ENCODE measurements around the gene MORN4.
"Not testable (repeated sequence)": the region's sequence is repeated elsewhere in the genome, so short reads cannot be mapped to it uniquely, and the experiment has no call there.

Gene MORN4

DNA sequence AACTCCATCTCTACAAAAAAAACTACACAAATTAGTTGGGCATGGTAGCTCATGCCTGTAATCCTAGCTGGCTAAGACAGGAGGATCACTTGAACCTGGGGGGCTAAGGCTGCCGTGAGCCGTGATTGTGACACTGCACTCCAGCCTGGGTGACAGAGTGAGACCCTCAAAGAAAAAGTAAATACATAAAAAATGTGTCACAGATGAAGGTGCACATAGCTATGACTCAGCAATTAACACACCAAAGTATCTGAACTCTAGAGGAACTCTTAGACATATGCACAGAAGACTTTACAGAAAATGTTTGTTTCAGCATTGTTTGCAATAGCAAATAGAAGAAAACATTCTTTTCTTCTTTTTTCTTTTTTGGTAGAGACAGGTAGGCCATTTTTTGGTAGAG, 35.5 kb downstream of the MORN4 start:
- DNase-seq (ENCODE audit: low read depth in 2 of 2): no peak

DNA sequence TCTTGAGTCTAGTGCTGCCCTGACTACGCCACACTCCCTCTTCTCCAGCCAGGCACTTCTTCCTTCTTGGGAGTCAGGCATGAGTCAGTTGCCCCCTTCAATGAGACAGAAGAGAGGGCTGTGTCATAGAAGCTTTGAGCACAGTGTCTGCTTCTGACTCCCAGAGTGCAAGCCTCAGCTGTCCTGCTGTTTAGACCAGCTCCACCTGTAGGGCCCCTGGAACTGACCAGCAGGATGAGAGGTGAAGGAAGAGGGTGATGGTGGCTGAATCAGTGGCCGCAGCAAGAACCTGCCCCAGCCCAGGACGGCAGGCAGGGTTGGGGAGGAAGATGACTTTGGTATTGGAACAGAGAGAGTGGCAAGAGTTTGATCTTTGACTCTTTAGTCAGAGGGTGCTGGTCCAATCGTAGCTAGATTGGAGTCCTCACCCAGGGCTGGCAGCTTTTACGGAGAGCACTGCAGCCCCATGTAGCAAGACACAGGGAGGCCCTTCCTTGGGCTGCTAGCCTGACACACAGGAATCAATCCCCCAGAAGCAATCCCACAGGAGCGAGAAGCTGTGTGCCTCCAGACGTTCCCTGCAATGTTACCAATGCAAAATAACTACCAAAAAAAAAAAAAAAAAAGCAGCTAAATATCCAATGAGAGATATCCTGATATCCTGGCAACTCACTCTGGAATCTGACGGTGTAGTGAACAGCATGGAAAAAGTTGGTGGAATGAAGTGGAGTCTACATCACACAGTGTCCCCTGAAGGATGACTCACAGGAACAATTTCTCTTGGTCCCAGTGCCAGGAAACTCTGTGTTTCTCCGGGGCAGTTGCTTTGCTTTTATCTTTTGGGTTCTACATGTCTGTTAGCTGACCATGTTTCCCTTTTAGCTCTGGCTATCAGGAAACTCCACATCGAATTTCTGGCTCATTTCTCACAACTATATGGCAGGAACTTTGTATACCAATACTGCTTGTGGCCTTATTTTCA, 36.9 kb downstream of the MORN4 start:
- DNase-seq (ENCODE audit: low read depth in 2 of 2): no peak

DNA sequence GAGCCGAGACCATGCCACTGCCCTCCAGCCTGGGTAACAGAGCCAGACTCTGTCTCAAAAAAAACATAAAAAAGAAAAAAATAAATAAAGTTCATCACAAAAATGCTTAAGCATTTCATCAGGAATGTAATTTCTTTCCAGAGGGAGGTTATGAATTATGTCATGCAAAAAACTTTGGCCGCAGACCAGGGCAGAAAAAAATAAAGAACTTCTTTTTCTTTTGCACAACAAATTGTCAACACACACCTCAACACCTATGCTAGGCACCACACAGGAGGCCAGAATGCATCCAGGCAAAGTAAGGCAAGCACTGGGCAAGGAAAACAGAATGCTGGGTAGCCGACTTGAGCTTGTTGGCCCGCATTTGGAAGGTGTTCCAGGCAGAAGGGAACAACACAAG, 39.9 kb downstream of the MORN4 start:
- no peak for DNase-seq (ENCODE audit: low read depth in 2 of 2)

DNA sequence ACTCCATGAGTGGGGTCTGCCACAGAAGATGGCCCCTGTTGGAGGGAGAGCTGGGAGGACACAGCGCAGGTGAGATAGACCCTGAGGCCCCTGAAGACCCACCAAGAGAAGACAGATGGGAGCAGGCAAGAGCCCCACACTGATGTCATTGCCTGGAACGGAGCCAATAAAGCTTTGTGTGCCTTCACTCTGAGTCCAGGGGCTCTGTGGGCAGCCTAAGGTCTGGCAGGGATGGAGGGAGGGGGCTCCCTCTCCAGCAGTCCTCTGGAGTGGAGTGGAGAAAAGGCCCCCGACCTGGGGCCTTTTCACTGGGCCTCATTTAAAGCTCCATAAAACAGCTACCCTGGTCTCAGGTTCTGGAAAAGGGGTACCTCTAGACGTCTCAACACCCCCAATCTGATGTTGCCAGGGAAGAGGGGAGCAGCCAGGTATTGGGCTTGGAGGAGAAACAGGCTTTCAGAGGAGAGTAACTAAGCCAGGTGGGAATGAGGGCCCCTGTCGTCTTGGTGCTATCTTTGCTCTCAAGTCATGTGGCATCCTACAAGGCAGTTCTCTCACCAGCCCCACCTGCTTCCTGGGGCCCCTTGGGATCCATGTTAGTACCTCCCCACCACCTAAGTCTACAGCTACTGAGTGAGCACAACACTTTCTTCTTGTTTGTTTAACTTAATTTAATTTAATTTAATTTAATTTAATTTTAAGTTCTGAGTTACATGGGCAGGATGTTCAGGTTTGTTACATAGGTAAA, 42.4 kb downstream of the MORN4 start:
- DNase-seq (ENCODE audit: low read depth in 2 of 2): no peak

DNA sequence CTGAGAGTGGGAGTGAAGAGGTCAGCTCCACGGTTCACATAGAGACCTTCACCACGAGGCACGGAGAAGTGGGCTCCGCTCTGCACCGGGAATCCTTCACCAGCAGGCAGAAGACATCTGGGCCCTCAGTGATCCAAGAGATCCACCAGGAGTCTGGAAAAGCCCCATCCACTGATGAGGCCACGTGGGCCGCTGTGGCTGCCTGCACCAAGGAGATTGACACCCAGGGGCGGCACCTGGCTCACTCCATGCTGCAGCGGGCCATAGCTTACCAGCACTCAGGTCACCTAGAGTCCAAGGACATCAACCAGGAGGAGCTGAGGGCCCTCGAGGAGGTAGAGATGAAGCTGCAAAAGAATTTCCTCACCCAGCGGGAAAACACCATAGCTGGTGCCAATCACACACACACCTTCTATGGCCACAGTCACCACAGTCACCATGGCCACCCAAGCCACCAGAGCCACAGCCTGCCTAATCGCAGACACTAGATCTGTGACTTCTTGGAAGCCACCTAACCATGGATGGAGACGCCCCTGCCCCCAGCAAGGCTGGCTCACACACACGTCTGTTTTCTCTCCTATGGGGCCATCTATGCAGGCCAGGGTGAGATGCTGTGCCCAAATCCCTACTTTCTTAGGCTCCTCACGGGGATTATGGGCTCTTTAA, 43.1 kb downstream of the MORN4 start:
- no peak for DNase-seq (ENCODE audit: low read depth in 2 of 2)

DNA sequence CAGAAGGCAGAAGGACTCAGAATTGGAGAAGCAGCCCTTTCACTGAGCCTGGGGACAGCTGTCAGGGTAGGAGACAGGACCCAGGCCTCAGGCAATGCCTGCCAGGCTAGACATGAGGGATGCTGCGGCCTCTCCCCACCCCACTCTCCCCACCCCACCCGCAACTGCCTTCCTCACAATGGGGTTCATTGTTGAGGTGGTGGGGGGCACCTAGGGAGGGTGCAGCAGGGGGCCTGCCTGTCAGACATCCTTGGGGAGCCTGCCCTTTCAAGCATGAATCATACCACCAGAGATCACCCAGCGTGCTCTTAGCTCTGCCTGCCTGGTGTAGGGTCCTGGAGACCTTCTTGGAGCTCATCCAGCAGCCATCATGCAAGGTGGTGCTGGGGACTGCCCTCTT, 43.8 kb downstream of the MORN4 start, which contains the start of gene C10orf62:
Gene C10orf62, plus strand, starts transcription at position 243 of the 400 bp plus-strand sequence. CDS start 177 bp downstream, outside the sequence.
- no peak for DNase-seq (ENCODE audit: low read depth in 2 of 2)

DNA sequence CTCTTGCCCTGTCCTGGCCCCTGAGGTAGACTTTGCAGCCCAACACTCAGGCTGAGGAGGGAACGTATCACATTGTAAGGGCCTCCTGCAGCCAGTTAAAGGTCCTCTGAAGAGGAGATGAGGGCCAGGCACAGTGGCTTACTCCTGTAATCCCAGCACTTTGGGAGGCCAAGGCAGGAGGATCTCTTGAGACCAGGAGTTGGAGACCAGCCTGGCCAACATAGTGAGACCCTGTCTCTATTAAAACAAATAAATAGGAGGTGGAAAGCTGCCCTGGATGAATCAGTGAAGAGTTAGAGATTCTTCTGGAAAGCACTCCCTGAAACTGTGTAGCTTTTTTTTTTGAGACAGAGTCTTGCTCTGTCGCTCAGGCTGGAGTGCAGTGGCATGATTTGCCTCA, 46.1 kb downstream of the MORN4 start:
- DNase-seq (ENCODE audit: low read depth in 2 of 2): no peak

DNA sequence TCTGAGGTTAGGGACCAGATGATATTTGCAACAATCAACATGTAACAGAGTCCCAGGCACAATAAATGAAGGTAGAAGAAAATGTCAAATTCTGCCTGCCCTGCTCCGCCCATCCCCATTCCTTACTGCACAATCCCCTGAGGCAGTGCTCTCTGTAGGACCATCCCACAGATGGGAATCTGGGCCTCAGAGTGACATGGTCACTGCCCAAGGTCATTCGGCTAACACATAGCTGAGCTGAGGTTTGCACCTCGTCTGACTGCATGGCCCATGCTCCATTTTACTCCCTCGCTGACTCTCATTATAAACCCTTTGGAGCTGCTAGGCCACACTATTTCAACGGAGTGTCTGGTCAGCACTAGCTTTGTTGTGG, 47.9 kb downstream of the MORN4 start:
- DNase-seq (ENCODE audit: low read depth in 2 of 2): no peak

DNA sequence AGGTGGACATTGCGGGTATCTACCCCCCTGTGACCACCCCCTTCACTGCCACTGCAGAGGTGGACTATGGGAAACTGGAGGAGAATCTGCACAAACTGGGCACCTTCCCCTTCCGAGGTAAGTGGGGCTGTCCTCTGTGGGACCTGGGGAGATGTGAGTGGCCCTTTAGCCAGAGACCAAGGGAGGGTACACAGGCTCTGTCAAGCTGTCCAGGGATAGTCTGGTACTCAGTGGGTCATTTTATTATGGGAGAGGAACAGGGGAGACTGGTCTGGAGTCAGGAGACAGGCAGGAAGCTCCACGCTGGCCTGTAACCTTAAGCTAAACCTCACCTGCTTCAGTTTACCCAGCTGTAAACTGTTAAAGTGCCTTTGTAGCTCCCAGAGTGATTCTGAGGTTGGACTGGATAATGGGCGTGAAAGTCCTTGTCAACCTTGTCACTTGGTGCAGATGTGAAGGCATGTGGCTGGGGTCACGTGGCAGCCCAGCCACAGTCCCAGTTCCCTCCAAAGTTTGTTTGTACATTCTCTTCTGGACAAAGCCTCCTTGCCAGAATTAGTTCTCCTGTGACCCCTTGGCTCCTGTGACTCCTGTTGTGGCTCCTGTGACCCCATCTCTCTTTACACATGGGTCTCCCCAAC, 48.4 kb downstream of the MORN4 start:
- no peak for DNase-seq (ENCODE audit: low read depth in 2 of 2)

DNA sequence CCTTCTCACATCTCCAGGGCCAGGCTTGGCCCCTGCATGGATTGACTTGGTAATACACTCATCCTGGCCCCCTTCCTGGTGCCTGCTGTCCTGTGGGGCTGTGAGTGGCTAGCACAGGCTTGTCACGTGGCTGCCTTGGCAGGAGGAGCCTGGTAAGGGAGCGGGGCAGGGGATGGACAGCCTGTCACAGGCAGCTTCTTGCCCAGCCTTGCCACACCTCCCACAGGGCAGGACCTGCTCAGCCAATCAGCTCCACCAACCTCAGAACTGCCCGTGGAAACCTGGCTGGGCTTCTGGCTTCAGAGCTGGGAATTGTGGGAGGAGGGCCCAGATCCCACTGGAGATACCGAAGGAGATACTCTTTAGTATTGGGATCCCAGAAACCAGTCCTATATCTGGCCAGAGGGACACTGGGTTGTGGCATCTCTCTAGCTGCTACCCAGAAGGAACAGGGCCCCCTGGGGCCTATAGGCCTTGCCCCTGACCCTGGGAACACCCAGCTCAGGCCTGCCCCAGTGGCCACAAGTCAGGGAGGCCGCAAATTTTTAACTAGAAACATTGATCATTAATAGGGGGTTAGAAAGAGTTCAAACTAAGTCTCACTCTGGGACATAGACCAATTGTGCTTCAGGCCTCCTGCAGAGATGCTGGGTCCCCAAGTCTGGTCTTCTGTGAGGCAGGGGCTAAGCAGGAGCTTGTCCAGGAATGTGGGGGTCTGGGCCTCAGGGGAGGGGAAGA, 49.1 kb downstream of the MORN4 start, which contains the start of gene HOGA1:
Gene HOGA1, plus strand, starts transcription at position 330 of the 738 bp plus-strand sequence. Its CDS starts 315 bp downstream, at position 645.
- DNase-seq (ENCODE audit: low read depth in 2 of 2): no peak

DNA sequence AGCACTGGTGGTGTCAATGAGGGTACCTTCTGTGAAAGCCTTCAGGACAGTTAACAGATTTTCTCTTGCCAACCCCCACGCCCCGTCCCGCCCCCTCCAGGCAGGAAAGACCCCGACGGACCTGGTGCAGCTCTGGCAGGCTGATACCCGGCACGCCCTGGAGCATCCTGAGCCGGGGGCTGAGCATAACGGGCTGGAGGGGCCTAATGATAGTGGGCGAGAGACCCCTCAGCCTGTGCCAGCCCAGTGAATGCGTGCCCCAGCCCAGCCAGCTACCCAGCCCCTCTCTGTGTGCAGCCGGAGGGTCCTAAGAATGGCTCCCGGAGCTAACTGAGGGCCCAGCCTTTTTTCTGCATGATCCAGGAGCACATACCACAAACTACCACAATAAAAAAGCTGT, 49.8 kb downstream of the MORN4 start:
- no peak for DNase-seq (ENCODE audit: low read depth in 2 of 2)

DNA sequence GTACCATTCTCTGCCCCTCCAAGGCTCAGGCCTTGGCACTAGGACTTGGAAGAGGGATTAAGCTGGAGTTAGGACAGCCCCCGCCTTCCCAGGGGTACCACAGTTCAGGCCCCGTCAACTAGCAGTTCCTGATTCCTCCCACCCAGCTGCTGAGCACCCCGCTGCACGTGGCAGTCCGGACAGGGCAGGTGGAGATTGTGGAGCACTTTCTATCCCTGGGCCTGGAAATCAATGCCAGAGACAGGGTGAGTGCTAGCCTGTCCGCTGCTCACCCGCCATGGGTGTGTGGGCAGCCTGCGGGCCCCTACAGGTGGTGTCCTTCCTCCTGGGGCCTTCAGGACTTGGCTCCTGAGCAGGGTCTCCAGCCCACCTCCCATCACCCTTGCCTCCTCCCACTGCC, 51.1 kb downstream of the MORN4 start:
- no peak for DNase-seq (ENCODE audit: low read depth in 2 of 2)

DNA sequence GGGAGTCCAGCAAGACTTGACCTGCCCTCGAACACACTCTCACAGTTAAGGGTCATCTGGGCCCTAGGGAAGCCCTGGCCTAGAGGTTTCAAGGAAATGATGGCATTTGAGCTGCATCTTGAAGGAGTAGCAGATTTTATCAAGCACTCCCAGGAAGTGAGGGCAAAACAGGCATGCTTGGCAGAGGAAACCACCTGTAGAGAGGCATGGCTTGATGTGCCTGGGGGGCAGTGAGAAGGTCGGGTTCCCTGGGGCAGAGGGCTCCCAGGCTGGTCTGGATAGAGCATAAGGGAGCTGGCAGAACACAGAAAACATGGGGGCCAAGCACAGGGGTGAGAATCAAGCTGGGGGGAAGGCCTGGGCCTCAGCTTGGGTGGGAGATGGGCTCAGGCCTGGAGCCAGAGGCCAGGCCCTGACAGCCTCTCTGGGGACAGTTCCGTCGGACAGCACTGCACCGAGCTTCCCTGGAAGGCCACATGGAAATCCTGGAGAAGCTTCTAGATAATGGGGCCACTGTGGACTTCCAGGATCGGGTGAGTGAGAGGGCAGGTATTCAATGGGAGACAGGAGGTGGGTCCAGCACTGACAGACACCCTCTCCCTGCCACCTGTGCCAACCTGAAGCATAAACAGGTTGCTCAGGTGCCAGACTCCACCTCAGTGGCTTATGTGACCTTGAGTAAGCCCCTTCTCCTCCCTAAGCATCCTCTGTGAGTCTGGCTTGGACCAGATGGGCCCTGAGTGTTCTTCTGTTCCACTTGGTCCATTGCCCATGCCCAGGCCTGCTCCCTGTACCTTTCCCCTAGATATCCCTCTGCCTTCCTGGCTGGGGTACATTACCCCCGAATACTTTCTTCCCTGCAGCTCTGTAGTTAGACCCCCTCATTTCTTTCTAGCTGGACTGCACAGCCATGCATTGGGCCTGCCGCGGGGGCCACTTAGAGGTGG, 52.6 kb downstream of the MORN4 start:
- DNase-seq (ENCODE audit: low read depth in 2 of 2): no peak

DNA sequence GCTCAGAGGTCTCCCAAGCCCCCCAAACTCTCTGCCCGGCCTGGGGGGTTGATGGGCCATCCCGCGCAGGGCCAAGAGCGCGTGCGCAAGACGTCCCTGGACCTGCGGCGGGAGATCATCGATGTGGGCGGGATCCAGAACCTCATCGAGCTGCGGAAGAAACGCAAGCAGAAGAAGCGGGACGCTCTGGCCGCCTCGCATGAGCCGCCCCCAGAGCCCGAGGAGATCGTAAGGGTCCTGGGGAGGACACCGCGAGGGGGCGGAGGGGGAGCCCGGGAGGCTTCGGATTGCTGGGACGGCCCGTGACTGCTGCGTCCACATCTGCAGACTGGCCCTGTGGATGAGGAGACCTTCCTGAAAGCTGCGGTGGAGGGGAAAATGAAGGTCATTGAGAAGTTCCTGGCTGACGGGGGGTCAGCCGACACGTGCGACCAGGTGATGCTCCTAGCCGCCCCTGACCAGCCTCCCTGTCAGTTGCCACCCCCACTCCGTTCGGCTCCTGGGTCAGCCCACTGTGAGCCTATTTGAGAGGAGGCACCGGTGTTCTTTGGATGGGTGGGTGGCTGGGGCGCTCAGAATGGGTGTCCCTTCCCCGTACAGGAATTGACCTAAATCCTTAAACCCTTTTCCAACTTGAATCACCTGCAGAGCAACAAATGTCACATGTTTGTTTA, 55.0 kb downstream of the MORN4 start:
- no peak for DNase-seq (ENCODE audit: low read depth in 2 of 2)

DNA sequence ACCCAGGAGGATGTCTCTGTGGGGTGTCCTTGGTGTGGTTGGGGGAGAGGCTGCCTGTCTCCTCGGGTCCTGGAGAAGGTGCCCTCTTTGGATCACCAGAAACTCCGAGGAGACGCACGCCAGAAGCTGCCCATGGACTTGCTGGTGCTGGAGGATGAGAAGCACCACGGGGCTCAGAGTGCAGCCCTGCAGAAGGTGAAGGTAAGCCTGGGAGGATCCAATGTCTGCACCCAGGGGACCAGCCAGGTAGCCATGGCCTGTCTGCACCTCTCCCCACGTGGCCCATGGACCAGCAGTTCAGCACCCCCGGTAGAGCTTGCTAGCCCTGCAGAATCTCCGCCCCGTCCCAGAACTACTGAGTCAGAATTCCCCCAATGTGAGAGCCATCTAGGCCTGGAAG, 55.6 kb downstream of the MORN4 start:
- DNase-seq (ENCODE audit: low read depth in 2 of 2): no peak

DNA sequence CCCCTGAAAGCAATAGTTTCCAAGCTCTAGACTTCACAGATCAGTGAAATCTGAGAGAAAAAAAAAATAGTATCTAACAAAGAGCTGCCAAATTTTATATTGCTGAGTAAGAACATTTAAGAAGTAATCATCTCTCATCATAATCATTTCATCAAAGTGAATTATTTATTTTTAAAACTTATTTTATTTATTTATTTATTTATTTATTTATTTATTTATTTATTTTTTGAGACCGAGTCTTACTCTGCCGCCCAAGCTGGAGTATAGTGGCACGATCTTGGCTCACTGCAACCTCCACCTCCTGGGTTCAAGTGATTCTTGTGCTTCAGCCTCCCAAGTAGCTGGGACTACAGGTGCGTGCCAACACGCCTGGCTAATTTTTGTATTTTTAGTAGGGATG, 56.8 kb downstream of the MORN4 start:
- not testable (repeated sequence) for DNase-seq (ENCODE audit: low read depth in 2 of 2)

DNA sequence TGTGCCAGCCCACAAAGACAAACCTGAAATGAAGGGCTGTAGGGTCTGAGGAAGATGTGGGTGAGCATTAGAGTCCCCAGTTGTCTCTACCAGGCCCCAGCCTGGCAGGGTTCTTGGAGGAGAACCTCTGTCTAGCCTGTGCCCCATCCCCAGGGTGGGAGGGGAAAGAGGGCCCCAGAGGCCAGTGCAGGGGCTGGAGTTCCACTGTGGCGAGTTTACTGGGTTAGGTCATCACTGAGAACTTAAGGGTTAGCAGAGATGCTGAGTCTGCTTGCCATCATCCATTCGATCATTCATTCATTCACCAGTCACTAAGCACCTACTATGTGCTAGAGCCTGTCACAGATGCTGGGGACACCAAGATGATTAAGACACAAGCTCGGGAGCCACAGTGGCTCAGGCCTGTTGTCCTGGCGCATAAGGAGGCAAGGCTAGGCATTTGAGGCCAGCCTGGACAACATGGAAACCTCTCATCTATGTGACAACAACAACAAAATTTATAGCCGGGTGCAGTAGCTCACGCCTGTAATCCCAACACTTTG, 58.1 kb downstream of the MORN4 start:
- DNase-seq (ENCODE audit: low read depth in 2 of 2): no peak

DNA sequence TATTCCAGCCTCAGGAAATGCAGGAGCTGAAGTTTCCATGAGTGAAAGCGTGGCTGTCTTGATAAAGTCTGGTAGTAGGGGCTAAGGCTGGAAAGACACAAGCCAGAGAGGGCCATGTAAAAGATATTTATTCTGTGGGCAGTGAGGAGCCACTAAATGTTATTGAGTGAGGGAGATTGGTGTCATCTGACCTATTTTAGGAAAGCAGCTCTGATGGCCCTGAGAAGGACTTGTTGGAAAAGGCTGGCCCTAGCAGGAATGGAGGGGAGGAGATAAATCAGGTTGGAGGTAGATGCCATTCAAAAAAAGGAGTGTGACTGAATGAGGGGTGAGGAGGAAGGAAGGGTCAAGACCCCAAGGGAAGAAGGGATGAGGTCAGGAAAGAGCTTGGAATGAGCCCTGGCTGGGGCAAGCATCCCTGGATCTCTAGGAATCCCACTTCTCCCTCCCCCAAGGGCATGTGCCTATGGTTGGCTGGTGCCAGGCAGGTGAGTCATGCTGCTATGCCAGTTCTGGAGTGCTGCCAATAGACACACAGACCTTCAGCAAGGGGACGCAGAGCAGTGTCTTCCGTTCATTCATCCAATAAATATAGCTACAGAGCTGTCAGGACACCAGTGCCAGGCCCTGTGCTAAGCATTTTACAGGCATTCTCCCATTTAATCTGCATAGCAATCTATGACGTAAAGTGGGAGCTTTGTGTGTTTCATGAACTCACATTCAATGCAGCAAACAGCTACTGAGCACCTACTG, 58.8 kb downstream of the MORN4 start:
- no peak for DNase-seq (ENCODE audit: low read depth in 2 of 2)
